Endodermal cell (in vitro differentiated cells): ENCODE data around the gene ITGB3. TPM values are rescaled to one million over a fixed set of nuclear protein-coding genes. Genes with fewer than 3 reads are reported as not detected.

Source experiments
- DNase-seq: peaks from one replicate; pipeline ENCODE4 v3.0.0-alpha.2; 2017
- H3K27ac ChIP-seq: 2 replicates; pipeline ENCODE4 v1.5.1; 2013; ENCODE audit warnings: mild to moderate bottlenecking, low read depth, low read length, moderate library complexity
- H3K27me3 ChIP-seq: 2 replicates; pipeline ENCODE4 v1.6.1; 2013; ENCODE audit warnings: mild to moderate bottlenecking, low read length, moderate library complexity; ENCODE audit not compliant: insufficient read depth, control insufficient read depth, poor library complexity, severe bottlenecking
- H3K36me3 ChIP-seq: 2 replicates; pipeline ENCODE4 v1.7.0; 2013; ENCODE audit warnings: mild to moderate bottlenecking, low read length, moderate library complexity; ENCODE audit not compliant: control insufficient read depth, insufficient read depth
- H3K4me1 ChIP-seq: one replicate; pipeline ENCODE4 v1.7.0; 2013; ENCODE audit warnings: low read length; ENCODE audit not compliant: control insufficient read depth, insufficient read depth
- H3K4me3 ChIP-seq: 2 replicates; pipeline ENCODE4 v1.5.1; 2013; ENCODE audit warnings: mild to moderate bottlenecking, low read length, moderate library complexity
- H3K9ac ChIP-seq: 2 replicates; pipeline ENCODE4 v1.6.1; 2013; ENCODE audit warnings: mild to moderate bottlenecking, low read length, moderate library complexity; ENCODE audit not compliant: poor library complexity, severe bottlenecking; ENCODE audit errors: extremely low read depth
- H3K9me3 ChIP-seq: 2 replicates; pipeline ENCODE4 v1.6.1; 2013; ENCODE audit warnings: mild to moderate bottlenecking, low read length, moderate library complexity; ENCODE audit not compliant: control insufficient read depth
- H3K27ac Mint-ChIP-seq: 2 replicates; pipeline ENCODE4 v1.8.0; 2020; ENCODE audit warnings: mixed read lengths
- H3K27me3 Mint-ChIP-seq: 2 replicates; pipeline ENCODE4 v1.8.0; 2021; ENCODE audit warnings: mild to moderate bottlenecking, mixed read lengths; ENCODE audit not compliant: insufficient read depth
- H3K36me3 Mint-ChIP-seq: 2 replicates; pipeline ENCODE4 v1.8.0; 2020; ENCODE audit warnings: low read depth, mixed read lengths
- H3K4me1 Mint-ChIP-seq: 2 replicates; pipeline ENCODE4 v1.8.0; 2020; ENCODE audit warnings: mixed read lengths
- H3K4me3 Mint-ChIP-seq: 2 replicates; pipeline ENCODE4 v1.8.0; 2020; ENCODE audit warnings: mild to moderate bottlenecking, moderate library complexity, mixed read lengths
- H3K9me3 Mint-ChIP-seq: 2 replicates; pipeline ENCODE4 v1.8.0; 2020; ENCODE audit warnings: mild to moderate bottlenecking, mixed read lengths
- WGBS, 2 experiments: methylation state at CpG; one replicate each; pipeline versions ENCODE4 v1.1.5 to v1.1.7; 2013; ENCODE audit warnings: missing lambda C conversion rate in 2 of 2, mixed read lengths in 1 of 2; ENCODE audit not compliant: insufficient coverage in 1 of 2, insufficient read length in 1 of 2; 5-methylcytosine and 5-hydroxymethylcytosine counted together
- total RNA-seq, 2 donors: library from RNA; stranded (reverse); fragmentation: NEBNext Ultra II Directional in 1 of 2; extraction: Animal tissue kit (Norgen Biotek cat#: 25700) in 1 of 2; gene quantifications; 2 replicates in 1 of 2; 3 replicates in 1 of 2; pipeline ENCODE4 v1.2.1, GENCODE V29; 2021
- TF ChIP-seq, protein P1 (sequence below): fragments of 200-600 bp; sonication (generic); conservative IDR thresholded peaks from 2 replicates; pipeline ENCODE4 v1.5.0; 2021; ENCODE audit warnings: antibody characterized with exemption, mild to moderate bottlenecking

Gene ITGB3
- total RNA-seq, 2 donors from 2014 or later: 0.51 to 0.73 TPM

- H3K9ac ChIP-seq: no peak overlapping the region
- H3K4me1 Mint-ChIP-seq: peaks cover 28% of the 10 kb centered on the region
- TF ChIP-seq, protein P1, sequence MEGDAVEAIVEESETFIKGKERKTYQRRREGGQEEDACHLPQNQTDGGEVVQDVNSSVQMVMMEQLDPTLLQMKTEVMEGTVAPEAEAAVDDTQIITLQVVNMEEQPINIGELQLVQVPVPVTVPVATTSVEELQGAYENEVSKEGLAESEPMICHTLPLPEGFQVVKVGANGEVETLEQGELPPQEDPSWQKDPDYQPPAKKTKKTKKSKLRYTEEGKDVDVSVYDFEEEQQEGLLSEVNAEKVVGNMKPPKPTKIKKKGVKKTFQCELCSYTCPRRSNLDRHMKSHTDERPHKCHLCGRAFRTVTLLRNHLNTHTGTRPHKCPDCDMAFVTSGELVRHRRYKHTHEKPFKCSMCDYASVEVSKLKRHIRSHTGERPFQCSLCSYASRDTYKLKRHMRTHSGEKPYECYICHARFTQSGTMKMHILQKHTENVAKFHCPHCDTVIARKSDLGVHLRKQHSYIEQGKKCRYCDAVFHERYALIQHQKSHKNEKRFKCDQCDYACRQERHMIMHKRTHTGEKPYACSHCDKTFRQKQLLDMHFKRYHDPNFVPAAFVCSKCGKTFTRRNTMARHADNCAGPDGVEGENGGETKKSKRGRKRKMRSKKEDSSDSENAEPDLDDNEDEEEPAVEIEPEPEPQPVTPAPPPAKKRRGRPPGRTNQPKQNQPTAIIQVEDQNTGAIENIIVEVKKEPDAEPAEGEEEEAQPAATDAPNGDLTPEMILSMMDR: no peak
- no peaks in the 10 kb centered on the region for H3K27me3 ChIP-seq
- peaks cover 19% of the 10 kb centered on the region for H3K9me3 Mint-ChIP-seq
- no peak overlapping the region for H3K4me3 Mint-ChIP-seq
- H3K9me3 ChIP-seq: peaks cover 17% of the 10 kb centered on the region
- no peak for DNase-seq
- H3K36me3 ChIP-seq: peaks cover 24% of the 10 kb centered on the region
- H3K36me3 Mint-ChIP-seq: peaks cover 10% of the 10 kb centered on the region
- WGBS, 2 experiments: 65 to 78% methylated on average over 4 to 6 of the region's 6 CpGs
- H3K4me1 ChIP-seq: peaks cover 19% of the 10 kb centered on the region
- H3K4me3 ChIP-seq: no peak overlapping the region
- H3K27ac ChIP-seq: no peak overlapping the region
- H3K27ac Mint-ChIP-seq: no peak overlapping the region
- peaks cover 26% of the 10 kb centered on the region for H3K27me3 Mint-ChIP-seq
Measured at GRCh38 chr17:47221154-47221553, 32.5 kb upstream of the ITGB3 start.

DNA sequence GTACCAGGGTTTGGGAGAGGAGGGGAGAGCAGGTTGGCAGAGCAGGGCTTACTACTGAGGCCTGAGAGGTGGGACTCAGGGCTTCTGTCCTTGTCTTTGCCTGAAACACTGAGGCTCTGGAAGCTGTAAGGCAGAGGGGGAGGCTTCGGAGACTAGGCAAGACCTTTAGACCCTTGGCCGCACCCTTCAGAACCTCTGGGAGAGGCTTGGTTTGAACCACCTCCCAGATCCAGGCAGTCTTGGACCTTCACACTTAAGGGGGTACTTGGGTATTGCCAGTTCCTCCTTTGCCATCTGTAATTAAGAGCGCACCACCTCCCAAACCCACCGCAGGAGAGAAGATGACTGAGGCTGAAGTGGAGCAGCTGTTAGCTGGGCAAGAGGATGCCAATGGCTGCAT lies 31.6 kb upstream of the ITGB3 start:
- TF ChIP-seq, protein P1: no peak
- Histone ChIP-seq H3K4me1 (peaks cover 19% of the 10 kb centered on the region), H3K27me3 (no peaks in the 10 kb centered on the region), H3K36me3 (peaks cover 24% of the 10 kb centered on the region), H3K4me3 (no peak overlapping the region), H3K27ac (no peak overlapping the region), H3K9me3 (peaks cover 17% of the 10 kb centered on the region), H3K9ac (no peak overlapping the region)
- Mint-ChIP-seq H3K9me3 (peaks cover 19% of the 10 kb centered on the region), H3K4me3 (no peak overlapping the region), H3K4me1 (peaks cover 28% of the 10 kb centered on the region), H3K27me3 (peaks cover 29% of the 10 kb centered on the region), H3K27ac (no peak overlapping the region), H3K36me3 (peaks cover 10% of the 10 kb centered on the region)
- 96% methylated on average over 4 of the region's 4 CpGs; no CpG with 5 or more reads in 1 of the 2 experiments for WGBS, 2 experiments
- DNase-seq: no peak

GRCh38 chr17:47223007-47223406 lies 30.6 kb upstream of the ITGB3 start:
- WGBS, 2 experiments: 86 to 87% methylated on average over 2 to 3 of the region's 3 CpGs
- peaks cover 19% of the 10 kb centered on the region for H3K9me3 Mint-ChIP-seq
- Histone ChIP-seq H3K4me3 (no peak overlapping the region), H3K27ac (no peak overlapping the region), H3K9ac (no peak overlapping the region), H3K4me1 (peaks cover 19% of the 10 kb centered on the region), H3K36me3 (peaks cover 24% of the 10 kb centered on the region), H3K9me3 (peaks cover 17% of the 10 kb centered on the region), H3K27me3 (no peaks in the 10 kb centered on the region)
- no peak for DNase-seq
- no peak overlapping the region for H3K27ac Mint-ChIP-seq
- H3K4me3 Mint-ChIP-seq: no peak overlapping the region
- H3K4me1 Mint-ChIP-seq: peaks cover 28% of the 10 kb centered on the region
- TF ChIP-seq, protein P1: no peak
- peaks cover 31% of the 10 kb centered on the region for H3K27me3 Mint-ChIP-seq
- H3K36me3 Mint-ChIP-seq: peaks cover 10% of the 10 kb centered on the region
